Inflammatory macrophage treated with lipopolysaccharide for 4 hours (primary cell): ENCODE results near the gene PRCP.
A peak's percentile ranks its signal among the peaks of the same experiment; 100 is the strongest.

Experiments
- DNase-seq: peaks from one replicate; pipeline ENCODE4 v3.0.0-alpha.2; 2020

PRCP gene

GRCh38 chr11:82775736-82776346, 124.4 kb downstream of the PRCP start:
- peak; percentile 54 for DNase-seq

- no peak for DNase-seq
These were observed 125.0 kb downstream of the PRCP start for GRCh38 chr11:82775218-82775617.
